GM23248 (cell line): ENCODE data around the gene PIP4K2A.

Experiments used
- EZH2 ChIP-seq: fragments of 200-600 bp; sonication (generic); IDR thresholded peaks from 2 replicates; pipeline ENCODE4 v1.6.1; 2018; ENCODE audit warnings: antibody characterized with exemption, mild to moderate bottlenecking; ENCODE audit not compliant: insufficient read depth, poor library complexity, severe bottlenecking
- EZH2phosphoT487 ChIP-seq: fragments of 200-600 bp; sonication (generic); IDR thresholded peaks from 2 replicates; pipeline ENCODE4 v1.6.1; 2018; ENCODE audit warnings: antibody characterized with exemption, moderate library complexity, mild to moderate bottlenecking, low read depth; ENCODE audit not compliant: insufficient read depth

DNA sequence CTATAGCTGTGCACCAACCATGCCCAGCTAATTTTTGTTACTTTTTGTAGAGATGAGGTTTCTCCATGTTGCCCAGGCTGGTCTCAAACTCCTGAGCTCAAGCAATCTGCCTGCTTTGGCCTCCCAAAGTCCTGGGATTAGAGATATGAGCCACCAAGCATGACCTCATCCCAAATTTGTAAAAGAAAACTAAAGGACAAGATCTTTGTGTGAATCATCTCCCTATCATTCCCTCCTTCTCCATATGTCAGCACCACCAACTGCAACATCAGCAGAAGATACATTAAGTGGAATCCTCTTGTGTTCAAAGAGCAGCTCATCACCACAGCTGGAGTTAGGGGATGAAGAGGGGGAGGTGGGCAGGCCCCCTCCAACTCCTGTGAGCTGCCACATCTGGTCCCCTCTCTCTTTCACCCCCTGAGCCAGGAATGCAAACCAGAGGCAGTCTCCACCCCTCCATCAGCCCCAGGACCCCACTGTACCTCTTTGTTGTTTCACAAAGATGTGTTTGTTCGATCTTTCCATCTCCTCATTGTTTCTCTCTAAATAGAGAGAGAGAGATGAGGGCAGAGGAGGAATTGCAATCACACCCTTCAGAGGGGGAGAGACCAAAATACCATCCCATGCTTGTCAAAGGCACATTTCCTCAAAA is 47.3 kb upstream of the PIP4K2A start:
- no peak for TF ChIP-seq EZH2
- TF ChIP-seq EZH2phosphoT487 = no peak
